Progenitor cell of endocrine pancreas (in vitro differentiated cells): ENCODE measurements around the gene ITGB6. TPM values are rescaled to one million over a fixed set of nuclear protein-coding genes. Genes with fewer than 3 reads are reported as not detected.

Source experiments
- DNase-seq: peaks from one replicate; pipeline ENCODE4 v3.0.0; 2021; ENCODE audit warnings: low spot score; ENCODE audit not compliant: unreplicated experiment
- H3K27ac Mint-ChIP-seq: 2 replicates; pipeline ENCODE4 v1.8.0; 2021; ENCODE audit warnings: mild to moderate bottlenecking, moderate library complexity, mixed read lengths
- H3K27me3 Mint-ChIP-seq: 2 replicates; pipeline ENCODE4 v1.8.0; 2021; ENCODE audit warnings: mixed read lengths
- H3K36me3 Mint-ChIP-seq: 2 replicates; pipeline ENCODE4 v1.8.0; 2022; ENCODE audit warnings: mixed read lengths; ENCODE audit not compliant: insufficient read depth
- H3K4me1 Mint-ChIP-seq: 2 replicates; pipeline ENCODE4 v1.8.0; 2021; ENCODE audit warnings: low read depth, mixed read lengths
- H3K4me3 Mint-ChIP-seq: 2 replicates; pipeline ENCODE4 v1.8.0; 2021; ENCODE audit warnings: low read depth, mild to moderate bottlenecking, moderate library complexity, mixed read lengths
- H3K9me3 Mint-ChIP-seq: 2 replicates; pipeline ENCODE4 v1.8.0; 2021; ENCODE audit warnings: low read depth, mixed read lengths
- CTCF ChIP-seq: fragments of 200-600 bp; sonication (generic); IDR thresholded peaks from one replicate; pipeline ENCODE4 v1.5.0; 2021; ENCODE audit warnings: antibody characterized with exemption, mild to moderate bottlenecking; ENCODE audit not compliant: unreplicated experiment
- total RNA-seq: library from RNA; stranded (reverse); gene quantifications from 2 replicates; pipeline ENCODE4 v1.2.1, GENCODE V29; 2021

The ITGB6 gene
- total RNA-seq, 1 donor from 2014 or later: 6.7 TPM

GRCh38 chr2:160229591-160229990 lies 29.5 kb upstream of the ITGB6 start:
- Mint-ChIP-seq H3K36me3 (no peaks in the 10 kb centered on the region), H3K27ac (no peak overlapping the region), H3K9me3 (no peaks in the 10 kb centered on the region), H3K4me3 (no peak overlapping the region), H3K27me3 (no peaks in the 10 kb centered on the region), H3K4me1 (peaks cover 37% of the 10 kb centered on the region)
- no peak for TF ChIP-seq CTCF
- no peak for DNase-seq

GRCh38 chr2:160228141-160228917 lies 28.3 kb upstream of the ITGB6 start:
- DNase-seq: no peak
- Mint-ChIP-seq H3K9me3 (no peaks in the 10 kb centered on the region), H3K36me3 (no peaks in the 10 kb centered on the region), H3K27ac (peak overlapping the region; percentile 80), H3K4me3 (no peak overlapping the region), H3K27me3 (no peaks in the 10 kb centered on the region), H3K4me1 (peaks cover 37% of the 10 kb centered on the region)
- no peak for TF ChIP-seq CTCF

- Mint-ChIP-seq H3K36me3 (no peaks in the 10 kb centered on the region), H3K4me1 (peaks cover 44% of the 10 kb centered on the region), H3K4me3 (no peak overlapping the region), H3K27me3 (no peaks in the 10 kb centered on the region), H3K9me3 (no peaks in the 10 kb centered on the region), H3K27ac (no peak overlapping the region)
- TF ChIP-seq CTCF: no peak
- DNase-seq: no peak
Measured at GRCh38 chr2:160227293-160227915, 27.3 kb upstream of the ITGB6 start.

GRCh38 chr2:160226367-160226766 lies 26.3 kb upstream of the ITGB6 start:
- DNase-seq: no peak
- Mint-ChIP-seq H3K9me3 (no peaks in the 10 kb centered on the region), H3K27ac (peak overlapping the region; percentile 15), H3K27me3 (no peaks in the 10 kb centered on the region), H3K4me3 (no peak overlapping the region), H3K36me3 (no peaks in the 10 kb centered on the region), H3K4me1 (peaks cover 54% of the 10 kb centered on the region)
- TF ChIP-seq CTCF: no peak

GRCh38 chr2:160225722-160226121 lies 25.6 kb upstream of the ITGB6 start:
- no peaks in the 10 kb centered on the region for H3K9me3 Mint-ChIP-seq

More at GRCh38 chr2:160225722-160226121, 25.6 kb upstream of the ITGB6 start:
- no peak for TF ChIP-seq CTCF
- Mint-ChIP-seq H3K27ac (no peak overlapping the region), H3K27me3 (no peaks in the 10 kb centered on the region), H3K4me1 (peaks cover 60% of the 10 kb centered on the region), H3K36me3 (no peaks in the 10 kb centered on the region), H3K4me3 (no peak overlapping the region)
- no peak for DNase-seq
